SK-N-SH treated with all-trans-retinoic acid at 6 μM for 48 hours (cell line): ENCODE measurements around the gene MRGPRG.

Experiments used
- OSR1 ChIP-seq: fragments of 250-450 bp; sonication (Bioruptor Pico); IDR thresholded peaks from 2 replicates; pipeline ENCODE4 v1.8.0; 2022; ENCODE audit warnings: moderate library complexity, mild to moderate bottlenecking, inconsistent platforms
- PATZ1 ChIP-seq: fragments of 250-450 bp; sonication (Bioruptor Pico); IDR thresholded peaks from 2 replicates; pipeline ENCODE4 v1.8.0; 2020; ENCODE audit warnings: mild to moderate bottlenecking, moderate library complexity, borderline replicate concordance
- RARB ChIP-seq: fragments of 250-450 bp; sonication (Bioruptor Pico); IDR thresholded peaks from 2 replicates; pipeline ENCODE4 v1.8.0; 2021; ENCODE audit warnings: mild to moderate bottlenecking, moderate library complexity
- SNAI2 ChIP-seq: fragments of 250-450 bp; sonication (Bioruptor Pico); IDR thresholded peaks from 2 replicates; pipeline ENCODE4 v1.5.0; 2020; ENCODE audit warnings: mild to moderate bottlenecking, moderate library complexity

- no peak for TF ChIP-seq PATZ1 (CRISPR knock-in tag)
- no peak for TF ChIP-seq SNAI2 (CRISPR knock-in tag)
- no peak for TF ChIP-seq RARB (CRISPR knock-in tag)
- no peak for TF ChIP-seq OSR1 (CRISPR knock-in tag)
These were observed 23.1 kb downstream of the MRGPRG start for GRCh38 chr11:3195251-3196160.
